WERI-Rb-1 (cell line): ENCODE data around the gene ACOXL.

ENCODE experiments used
- DNase-seq: peaks from one replicate; pipeline ENCODE4 v3.0.0-alpha.2; 2020
- H3K27ac ChIP-seq: fragments of 250-450 bp; sonication (Bioruptor Pico); 2 replicates; pipeline ENCODE4 v1.5.1; 2020; ENCODE audit warnings: mild to moderate bottlenecking, moderate library complexity
- H3K27me3 ChIP-seq: fragments of 250-450 bp; sonication (Bioruptor Pico); 2 replicates; pipeline ENCODE4 v1.5.1; 2021; ENCODE audit warnings: mild to moderate bottlenecking, low read depth, moderate library complexity; ENCODE audit not compliant: insufficient read depth, severe bottlenecking
- H3K36me3 ChIP-seq: fragments of 250-450 bp; sonication (Bioruptor Pico); 2 replicates; pipeline ENCODE4 v1.5.1; 2020; ENCODE audit warnings: mild to moderate bottlenecking, moderate library complexity
- H3K4me3 ChIP-seq: 2 replicates; pipeline ENCODE4 v1.5.1; 2011; ENCODE audit warnings: low read depth, mild to moderate bottlenecking, control low read depth, low read length
- H3K9me3 ChIP-seq: fragments of 250-450 bp; sonication (Bioruptor Pico); 2 replicates; pipeline ENCODE4 v1.5.1; 2021; ENCODE audit warnings: mild to moderate bottlenecking, moderate library complexity; ENCODE audit not compliant: severe bottlenecking
- CTCF ChIP-seq: IDR thresholded peaks from 2 replicates; pipeline ENCODE4 v1.5.1; 2011; ENCODE audit warnings: low read depth, mild to moderate bottlenecking, control low read depth, inconsistent platforms, low read length

The ACOXL gene

DNA sequence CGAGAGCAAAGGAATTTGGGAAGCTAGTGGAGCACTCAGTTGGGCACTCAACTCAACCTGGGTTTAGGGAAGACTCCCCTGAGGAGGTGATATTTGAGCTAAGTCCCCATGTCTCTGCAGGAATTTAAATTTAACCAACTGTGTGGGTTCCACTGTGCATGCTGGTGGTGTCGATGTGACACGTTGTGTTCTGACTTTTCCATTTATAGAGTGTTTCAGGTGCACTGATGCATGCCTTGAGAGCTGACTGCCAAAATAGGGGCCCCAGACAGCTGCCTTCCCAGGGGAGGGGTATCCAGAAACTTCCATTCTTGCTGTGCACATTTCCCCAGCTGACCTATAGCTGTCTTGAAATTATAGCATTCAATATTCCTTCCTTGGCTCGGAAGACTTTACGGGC, 324.7 kb downstream of the ACOXL start:
- H3K27me3 ChIP-seq, result peaks cover 65% of the 10 kb centered on the region
- no peaks in the 10 kb centered on the region for H3K36me3 ChIP-seq
- H3K4me3 ChIP-seq, result no peak overlapping the region
- no peak overlapping the region for H3K27ac ChIP-seq
- TF ChIP-seq CTCF, result no peak
- DNase-seq, result no peak
- no peaks in the 10 kb centered on the region for H3K9me3 ChIP-seq

- no peak for DNase-seq
- Histone ChIP-seq H3K36me3 (no peaks in the 10 kb centered on the region), H3K27ac (no peak overlapping the region), H3K9me3 (no peaks in the 10 kb centered on the region), H3K4me3 (no peak overlapping the region), H3K27me3 (peaks cover 64% of the 10 kb centered on the region)
- TF ChIP-seq CTCF, result no peak
These were observed 325.3 kb downstream of the ACOXL start for GRCh38 chr2:111057721-111058120.

DNA sequence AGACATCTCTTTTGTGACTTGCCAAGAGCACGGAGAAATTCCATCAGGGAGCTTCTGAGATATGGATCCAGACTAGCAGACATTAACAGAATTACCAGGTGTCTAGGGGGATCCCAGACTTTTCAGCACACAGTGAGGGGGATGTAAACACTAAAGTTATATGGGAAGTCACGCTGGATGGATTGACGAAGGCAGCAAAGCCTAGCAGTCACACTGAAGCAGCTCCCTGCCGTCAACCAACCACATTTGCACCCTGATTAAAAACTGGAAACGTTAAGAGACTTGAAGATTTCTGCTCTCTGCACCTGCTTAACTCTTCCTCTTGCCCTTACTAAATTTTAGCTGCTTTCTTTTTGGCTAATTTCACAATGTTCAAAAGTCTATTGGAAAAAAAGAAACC, 325.9 kb downstream of the ACOXL start:
- no peak for TF ChIP-seq CTCF
- Histone ChIP-seq H3K4me3 (no peak overlapping the region), H3K27ac (no peak overlapping the region)

GRCh38 chr2:111061191-111061590, 328.8 kb downstream of the ACOXL start:
- no peak for DNase-seq
- Histone ChIP-seq H3K27ac (no peak overlapping the region), H3K36me3 (no peaks in the 10 kb centered on the region), H3K9me3 (no peaks in the 10 kb centered on the region), H3K27me3 (peaks cover 61% of the 10 kb centered on the region), H3K4me3 (no peak overlapping the region)
- TF ChIP-seq CTCF, result no peak

More for the DNA sequence above, 325.9 kb downstream of the ACOXL start:
- Histone ChIP-seq H3K9me3 (no peaks in the 10 kb centered on the region), H3K36me3 (no peaks in the 10 kb centered on the region), H3K27me3 (peaks cover 61% of the 10 kb centered on the region)
- no peak for DNase-seq

GRCh38 chr2:111062417-111062816, 330.0 kb downstream of the ACOXL start:
- no peak for TF ChIP-seq CTCF
- no peak overlapping the region for H3K4me3 ChIP-seq
- no peaks in the 10 kb centered on the region for H3K9me3 ChIP-seq
- no peak overlapping the region for H3K27ac ChIP-seq
- DNase-seq, result no peak
- H3K36me3 ChIP-seq, result no peaks in the 10 kb centered on the region
- H3K27me3 ChIP-seq, result peaks cover 64% of the 10 kb centered on the region

- TF ChIP-seq CTCF, result no peak
- H3K27ac ChIP-seq, result no peak overlapping the region
- H3K4me3 ChIP-seq, result no peak overlapping the region
- no peaks in the 10 kb centered on the region for H3K36me3 ChIP-seq
- H3K27me3 ChIP-seq, result peaks cover 82% of the 10 kb centered on the region
- DNase-seq, result no peak
- H3K9me3 ChIP-seq, result no peaks in the 10 kb centered on the region
These were observed 333.8 kb downstream of the ACOXL start for GRCh38 chr2:111066062-111066593.
